HG03378 (cell line): Measurements from ENCODE around the gene SMYD5.
"Not testable (repeated sequence)": the region's sequence is repeated elsewhere in the genome, so short reads cannot be mapped to it uniquely, and the experiment has no call there.

Experiments
- ATAC-seq: cut with Tn5 transposase; IDR thresholded peaks from one replicate; pipeline ENCODE4 v1.9.1; 2021; ENCODE audit warnings: mild to moderate bottlenecking, moderate library complexity; ENCODE audit not compliant: unreplicated experiment

SMYD5 gene

GRCh38 chr2:73214120-73215035 lies at the start of gene SMYD5:
Gene SMYD5, plus strand, starts transcription at chr2:73214245. Its CDS starts 22 bp downstream, at chr2:73214267.
- ATAC-seq, result peak; percentile 89

GRCh38 chr2:73165978-73166377 lies 48.1 kb upstream of the SMYD5 start:
- not testable (repeated sequence) for ATAC-seq

GRCh38 chr2:73166813-73167212 lies 47.2 kb upstream of the SMYD5 start:
- not testable (repeated sequence) for ATAC-seq

GRCh38 chr2:73168348-73168747 lies 45.7 kb upstream of the SMYD5 start:
- not testable (repeated sequence) for ATAC-seq

GRCh38 chr2:73170341-73170740 lies 43.7 kb upstream of the SMYD5 start:
- ATAC-seq, result not testable (repeated sequence)

- ATAC-seq, result peak; percentile 44
Measured at GRCh38 chr2:73172963-73173362, 41.1 kb upstream of the SMYD5 start.

- ATAC-seq, result no peak
Measured at GRCh38 chr2:73173781-73174180, 40.3 kb upstream of the SMYD5 start.

- no peak for ATAC-seq
Measured at GRCh38 chr2:73174244-73174643, 39.8 kb upstream of the SMYD5 start.

GRCh38 chr2:73174941-73175662 lies 38.9 kb upstream of the SMYD5 start:
- ATAC-seq, result no peak

GRCh38 chr2:73175663-73176204 lies 38.3 kb upstream of the SMYD5 start:
- ATAC-seq, result no peak

GRCh38 chr2:73176205-73176880 lies 37.7 kb upstream of the SMYD5 start:
- ATAC-seq, result no peak

GRCh38 chr2:73176881-73177644 lies 37.0 kb upstream of the SMYD5 start:
- peak; percentile 71 for ATAC-seq

GRCh38 chr2:73177645-73178255 lies 36.3 kb upstream of the SMYD5 start:
- no peak for ATAC-seq

GRCh38 chr2:73185965-73186364 lies 28.1 kb upstream of the SMYD5 start:
- ATAC-seq, result no peak

- ATAC-seq, result no peak
Measured at GRCh38 chr2:73187549-73187948, 26.5 kb upstream of the SMYD5 start.

- no peak for ATAC-seq
Measured at GRCh38 chr2:73197579-73197978, 16.5 kb upstream of the SMYD5 start.

- ATAC-seq, result not testable (repeated sequence)
Measured at GRCh38 chr2:73200281-73200680, 13.8 kb upstream of the SMYD5 start.

GRCh38 chr2:73202156-73203054 lies 11.6 kb upstream of the SMYD5 start, which contains the start of gene NOTO:
Gene NOTO, plus strand, starts transcription at chr2:73202574. Its CDS starts 93 bp downstream, at chr2:73202667.
- ATAC-seq, result no peak
